Activated CD4-positive, alpha-beta T cell treated with anti-CD3 and anti-CD28 coated beads for 36 hours (primary cell): ENCODE measurements around the gene SERPINB4. TPM values are rescaled to one million over a fixed set of nuclear protein-coding genes. Genes with fewer than 3 reads are reported as not detected.
"Not testable (repeated sequence)": the region's sequence is repeated elsewhere in the genome, so short reads cannot be mapped to it uniquely, and the experiment has no call there.

Experiments used
- ATAC-seq: fragments of 200-7000 bp; cut with Tn5 transposase; one replicate; pipeline ENCODE4 v1.10.0; 2021; ENCODE audit warnings: mild to moderate bottlenecking, moderate library complexity
- CTCF ChIA-PET: fragments of 350-600 bp; sonication (Branson Sonifier 250); formaldehyde crosslinking; loops from one replicate; lab custom pipeline; 2021; ENCODE audit warnings: antibody characterized with exemption; lab: Charles Lee
- POLR2A ChIA-PET: fragments of 350-600 bp; sonication (Branson Sonifier 250); formaldehyde crosslinking; loops from one replicate; lab custom pipeline; 2021; ENCODE audit warnings: antibody characterized with exemption, inconsistent platforms; lab: Charles Lee
- DNase-seq: peaks from one replicate; pipeline ENCODE4 v3.0.0-alpha.2; 2020
- H3K27ac Mint-ChIP-seq: one replicate; pipeline ENCODE4 v1.8.0; 2021; ENCODE audit warnings: mixed read lengths
- H3K27me3 Mint-ChIP-seq: one replicate; pipeline ENCODE4 v1.8.0; 2021; ENCODE audit warnings: mixed read lengths
- H3K36me3 Mint-ChIP-seq: one replicate; pipeline ENCODE4 v1.8.0; 2021; ENCODE audit warnings: low read depth, mixed read lengths
- H3K4me1 Mint-ChIP-seq: one replicate; pipeline ENCODE4 v1.8.0; 2021; ENCODE audit warnings: mixed read lengths
- H3K4me3 Mint-ChIP-seq: one replicate; pipeline ENCODE4 v1.8.0; 2021; ENCODE audit warnings: mild to moderate bottlenecking, moderate library complexity, mixed read lengths
- H3K9me3 Mint-ChIP-seq: one replicate; pipeline ENCODE4 v1.8.0; 2021; ENCODE audit warnings: low read depth, mixed read lengths
- intact Hi-C, 2 experiments: fragments of 100-400 bp; cut with DNase I in 1 of 2; cut with micrococcal nuclease in 1 of 2; formaldehyde crosslinking; loops; one replicate each; pipeline versions ENCODE4 v1.14.2 to v1.15.1; 2022 to 2024; cut with DNase I, micrococcal nuclease
- total RNA-seq, 2 experiments: library from RNA; stranded (reverse); gene quantifications; one replicate each; pipeline ENCODE4 v1.2.3, GENCODE V29; 2021

SERPINB4 gene
- total RNA-seq, 2 experiments from 2014 or later = not detected

DNA sequence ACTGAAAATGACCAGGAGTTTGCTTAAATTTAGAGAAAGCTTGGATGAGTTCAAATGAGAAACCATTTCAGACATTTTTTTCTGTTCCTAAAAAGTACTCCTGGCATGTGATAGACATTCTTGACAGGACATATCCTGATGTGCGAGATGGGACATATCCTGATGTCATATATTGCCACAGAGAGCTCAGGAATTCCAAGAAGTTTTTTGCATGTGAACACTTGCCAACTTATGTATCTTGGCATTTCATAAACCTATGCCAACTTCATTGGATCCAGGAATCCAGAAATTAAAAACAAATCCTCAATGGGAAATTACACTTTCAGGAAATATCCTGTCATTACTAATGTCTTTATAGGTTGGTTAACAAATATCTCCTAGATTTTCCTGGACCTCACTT, 20.5 kb upstream of the SERPINB4 start:
- ChIA-PET POLR2A (interaction anchor here (0.6 kb wide), 1 partner anchor 371 kb away, joined by 3 read pairs; no protein-coding TSS in a partner anchor), CTCF (no interaction called here)
- Mint-ChIP-seq H3K4me3 (no peak overlapping the region), H3K9me3 (peaks cover 2% of the 10 kb centered on the region), H3K27me3 (no peaks in the 10 kb centered on the region), H3K36me3 (no peaks in the 10 kb centered on the region), H3K27ac (no peak overlapping the region), H3K4me1 (no peaks in the 10 kb centered on the region)
- DNase-seq = no peak
- intact Hi-C loops = no loop called here
- no peak for ATAC-seq

DNA sequence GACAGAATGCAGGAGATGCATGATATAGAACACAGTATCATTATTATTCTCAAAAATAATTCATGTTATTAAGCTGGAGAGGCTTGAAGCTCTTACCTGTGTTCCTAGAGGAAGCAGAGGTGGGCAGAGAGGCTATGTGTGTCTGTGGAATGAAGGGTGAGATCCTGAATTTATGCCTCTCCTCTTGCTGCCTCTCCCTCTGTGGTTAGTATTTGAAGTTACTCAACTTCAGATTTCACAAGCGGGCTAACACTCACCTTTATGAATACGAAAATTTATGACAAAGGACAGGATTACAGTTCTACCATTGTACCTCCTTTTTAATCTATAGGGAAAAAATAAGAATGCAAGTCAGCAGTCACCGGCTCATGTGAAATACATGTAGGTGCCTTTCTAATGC, 17.7 kb upstream of the SERPINB4 start, which contains the start of gene SERPINB3:
TSS of gene SERPINB3 (minus strand) at position 144 of the 400 bp plus-strand sequence. CDS start 677 bp downstream, outside the sequence.
- H3K36me3 Mint-ChIP-seq, H3K27ac Mint-ChIP-seq, POLR2A ChIA-PET, DNase-seq, H3K4me3 Mint-ChIP-seq, H3K9me3 Mint-ChIP-seq, ATAC-seq, H3K27me3 Mint-ChIP-seq, H3K4me1 Mint-ChIP-seq, intact Hi-C loops, CTCF ChIA-PET: not testable (repeated sequence)

DNA sequence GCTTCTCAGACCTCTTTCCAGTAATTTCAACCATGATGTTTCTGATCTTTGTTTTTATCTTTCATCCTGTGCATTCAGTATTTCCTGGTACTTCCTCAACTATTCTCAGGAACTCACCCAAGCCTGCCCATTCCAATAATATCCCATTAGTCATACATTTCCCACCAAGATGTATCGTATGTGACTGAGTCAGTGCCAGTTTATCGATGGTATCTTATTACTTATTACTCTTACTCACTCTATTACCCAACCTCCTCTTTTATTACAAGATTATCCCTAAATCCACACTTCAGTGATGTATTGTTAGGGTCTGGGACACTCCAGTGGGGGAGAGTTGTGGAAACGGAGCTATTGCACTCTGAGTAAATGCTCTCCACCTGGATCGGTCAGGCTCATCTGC, 14.9 kb upstream of the SERPINB4 start:
- H3K27ac Mint-ChIP-seq, POLR2A ChIA-PET, DNase-seq, CTCF ChIA-PET, H3K9me3 Mint-ChIP-seq, H3K27me3 Mint-ChIP-seq, intact Hi-C loops, H3K4me3 Mint-ChIP-seq, ATAC-seq, H3K36me3 Mint-ChIP-seq, H3K4me1 Mint-ChIP-seq: not testable (repeated sequence)

DNA sequence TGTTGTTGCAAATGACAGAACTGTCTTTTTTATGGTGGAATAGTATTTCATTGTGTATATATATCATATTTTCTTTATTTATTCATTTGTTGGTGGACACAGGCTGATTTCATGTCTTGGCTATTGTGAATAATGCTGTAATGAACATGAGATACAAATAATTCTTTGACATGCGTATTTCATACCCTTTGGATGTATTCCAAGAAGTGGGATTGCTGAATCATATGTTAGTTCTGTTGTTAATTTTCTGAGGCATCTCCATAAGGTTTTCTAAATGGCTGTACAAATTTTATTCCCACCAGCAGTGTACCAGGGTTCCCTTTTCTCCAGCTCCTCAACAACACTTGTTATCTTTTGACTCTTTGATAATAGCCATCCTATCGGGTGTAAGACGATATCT, 6.2 kb upstream of the SERPINB4 start:
- H3K27ac Mint-ChIP-seq, H3K9me3 Mint-ChIP-seq, H3K27me3 Mint-ChIP-seq, DNase-seq, H3K36me3 Mint-ChIP-seq, H3K4me1 Mint-ChIP-seq, H3K4me3 Mint-ChIP-seq, ATAC-seq, POLR2A ChIA-PET, intact Hi-C loops, CTCF ChIA-PET: not testable (repeated sequence)

DNA sequence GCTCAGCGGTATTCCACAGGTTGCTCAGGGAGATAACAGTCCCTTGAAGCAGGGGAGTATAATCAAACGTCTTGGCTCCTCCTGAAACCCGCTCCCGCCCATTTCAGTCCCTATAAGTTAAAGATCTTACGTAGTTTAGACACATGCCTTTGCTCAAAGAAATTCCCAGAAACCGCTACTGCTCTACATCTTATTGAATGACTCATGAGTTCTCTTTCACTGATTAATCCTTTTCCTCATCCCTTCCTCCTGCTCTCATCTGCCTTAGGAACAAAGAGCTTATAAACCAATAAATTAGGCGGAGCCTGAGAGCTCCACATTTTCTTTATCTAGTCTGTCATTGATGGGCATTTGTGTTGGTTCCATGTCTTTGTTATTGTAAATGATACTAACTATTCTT, 4.2 kb upstream of the SERPINB4 start:
- Mint-ChIP-seq H3K36me3 (no peaks in the 10 kb centered on the region), H3K4me1 (no peaks in the 10 kb centered on the region), H3K27me3 (peaks cover 2% of the 10 kb centered on the region), H3K4me3 (no peak overlapping the region), H3K27ac (no peak overlapping the region), H3K9me3 (no peaks in the 10 kb centered on the region)
- intact Hi-C loops = no loop called here
- ChIA-PET POLR2A (no interaction called here), CTCF (no interaction called here)
- ATAC-seq (no peak), DNase-seq (no peak)

DNA sequence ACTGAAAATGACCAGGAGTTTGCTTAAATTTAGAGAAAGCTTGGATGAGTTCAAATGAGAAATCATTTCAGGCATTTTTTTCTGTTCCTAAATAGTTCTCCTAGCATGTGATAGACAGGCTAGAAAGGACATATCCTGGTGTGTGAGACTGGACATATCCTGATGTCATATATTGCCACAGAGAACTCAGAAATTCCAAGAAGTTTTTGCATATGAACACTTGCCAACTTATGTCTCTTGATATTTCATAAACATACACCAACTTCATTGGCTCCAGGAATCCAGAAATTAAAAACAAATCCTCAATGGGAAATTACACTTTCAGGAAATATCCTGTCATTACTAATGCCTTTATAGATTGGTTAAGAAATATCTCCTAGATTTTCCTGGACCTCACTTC, 2.9 kb upstream of the SERPINB4 start:
- no peaks in the 10 kb centered on the region for H3K9me3 Mint-ChIP-seq
- H3K4me1 Mint-ChIP-seq = no peaks in the 10 kb centered on the region
- H3K27me3 Mint-ChIP-seq = no peaks in the 10 kb centered on the region
- intact Hi-C loops = no loop called here
- no peak for ATAC-seq
- H3K36me3 Mint-ChIP-seq = no peaks in the 10 kb centered on the region
- H3K27ac Mint-ChIP-seq = no peak overlapping the region
- DNase-seq = no peak
- CTCF ChIA-PET = no interaction called here
- POLR2A ChIA-PET = no interaction called here
- no peak overlapping the region for H3K4me3 Mint-ChIP-seq

DNA sequence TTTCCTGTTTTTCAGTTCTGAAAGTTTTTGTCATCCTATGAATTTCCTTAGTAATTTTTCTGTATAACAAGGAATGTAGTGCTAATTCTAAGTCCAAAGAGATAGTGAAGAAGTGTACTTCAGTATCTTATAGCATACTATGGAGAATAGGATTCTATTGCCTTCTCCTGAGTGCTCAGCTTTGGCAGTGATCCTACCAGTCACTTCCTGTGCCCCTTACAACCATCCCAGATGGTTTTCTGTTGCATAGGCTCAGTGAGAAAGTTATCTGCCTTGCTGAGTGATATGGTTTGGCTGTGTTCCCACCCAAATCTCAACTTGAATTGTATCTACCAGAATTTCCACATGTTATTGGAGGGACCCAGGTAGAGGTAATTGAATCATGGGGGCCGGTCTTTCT, 638 bp upstream of the SERPINB4 start:
- H3K27ac Mint-ChIP-seq, intact Hi-C loops, H3K4me3 Mint-ChIP-seq, DNase-seq, H3K9me3 Mint-ChIP-seq, CTCF ChIA-PET, POLR2A ChIA-PET, H3K27me3 Mint-ChIP-seq, ATAC-seq, H3K4me1 Mint-ChIP-seq, H3K36me3 Mint-ChIP-seq: not testable (repeated sequence)

DNA sequence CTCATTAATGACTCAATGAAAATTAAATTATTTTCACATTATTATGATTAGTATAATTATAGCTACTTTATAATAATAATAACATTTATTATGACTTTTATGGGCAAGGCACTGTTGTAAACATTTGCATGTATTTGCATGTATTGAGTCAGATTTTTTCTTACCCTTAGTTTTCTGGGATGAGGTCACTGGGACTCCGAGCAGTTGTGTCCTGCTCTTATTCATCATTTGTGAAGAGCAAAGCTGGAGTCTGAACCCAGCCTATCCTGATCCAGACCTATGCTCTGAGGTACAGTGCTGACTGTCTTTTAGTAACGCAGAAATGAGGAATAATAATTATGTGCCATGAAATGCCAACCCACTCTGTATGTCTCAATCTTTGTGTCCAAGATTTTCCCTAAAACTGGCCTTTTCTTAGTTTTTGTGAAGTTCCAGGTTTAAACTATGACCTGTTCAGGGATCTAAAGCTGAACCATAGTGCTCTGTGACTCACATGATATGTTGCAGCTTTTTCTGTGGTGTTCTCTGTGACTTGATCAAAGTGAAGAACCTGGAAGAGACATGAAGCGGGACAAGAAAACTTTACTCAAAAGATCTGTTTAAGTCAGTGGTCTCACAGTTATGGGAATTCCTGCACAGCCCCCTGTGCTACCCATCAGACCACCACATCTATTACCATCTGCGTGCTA, 1.2 kb downstream of the SERPINB4 start:
- H3K4me3 Mint-ChIP-seq, H3K4me1 Mint-ChIP-seq, CTCF ChIA-PET, ATAC-seq, POLR2A ChIA-PET, H3K36me3 Mint-ChIP-seq, H3K9me3 Mint-ChIP-seq, intact Hi-C loops, H3K27ac Mint-ChIP-seq, H3K27me3 Mint-ChIP-seq, DNase-seq: not testable (repeated sequence)

DNA sequence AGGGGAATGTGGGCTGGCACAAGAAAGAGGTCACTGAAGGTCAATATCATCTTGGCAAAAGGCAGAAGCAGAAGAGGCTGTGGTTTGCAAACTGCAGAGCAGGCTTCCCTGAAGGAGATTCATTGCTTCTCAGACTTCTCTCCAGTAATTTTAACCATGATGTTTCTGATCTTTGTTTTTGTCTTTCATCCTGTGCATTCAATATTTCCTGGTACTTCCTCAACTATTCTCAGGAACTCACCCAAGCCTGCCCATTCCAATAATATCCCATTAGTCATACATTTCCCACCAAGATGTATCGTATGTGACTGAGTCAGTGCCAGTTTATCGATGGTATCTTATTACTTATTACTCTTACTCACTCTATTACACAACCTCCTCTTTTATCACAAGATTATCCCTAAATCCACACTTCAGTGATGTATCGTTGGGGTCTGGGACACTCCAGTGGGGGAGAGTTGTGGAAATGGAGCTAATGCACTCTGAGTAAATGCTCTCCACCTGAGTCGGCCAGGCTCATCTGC, 2.8 kb downstream of the SERPINB4 start:
- CTCF ChIA-PET, POLR2A ChIA-PET, ATAC-seq, intact Hi-C loops, H3K27me3 Mint-ChIP-seq, H3K27ac Mint-ChIP-seq, DNase-seq, H3K4me1 Mint-ChIP-seq, H3K4me3 Mint-ChIP-seq, H3K36me3 Mint-ChIP-seq, H3K9me3 Mint-ChIP-seq: not testable (repeated sequence)

DNA sequence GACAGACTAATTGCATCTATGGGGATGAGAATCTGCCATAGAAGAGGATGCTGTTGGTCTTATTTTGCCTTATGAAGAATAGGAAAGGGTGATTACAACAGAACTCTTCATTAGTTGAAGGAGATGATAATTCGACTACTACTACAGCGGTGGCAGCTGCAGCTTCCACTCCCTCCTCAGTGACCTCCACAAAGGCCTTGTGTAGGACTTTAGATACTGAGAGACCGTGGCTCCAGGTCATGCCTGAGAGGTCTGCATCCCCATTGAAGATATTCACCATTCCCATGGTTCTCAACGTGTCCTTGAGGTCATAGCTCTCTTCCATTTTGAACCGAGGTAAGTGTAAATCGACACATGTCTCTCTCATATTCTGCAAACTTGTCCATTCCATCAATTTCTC, 6.4 kb downstream of the SERPINB4 start:
- ChIA-PET POLR2A (no interaction called here), CTCF (no interaction called here)
- ATAC-seq (no peak), DNase-seq (no peak)
- intact Hi-C loops = no loop called here
- no peak overlapping the region for H3K27ac Mint-ChIP-seq
- H3K36me3 Mint-ChIP-seq = no peaks in the 10 kb centered on the region
- H3K4me1 Mint-ChIP-seq = no peaks in the 10 kb centered on the region
- no peak overlapping the region for H3K4me3 Mint-ChIP-seq
- H3K9me3 Mint-ChIP-seq = no peaks in the 10 kb centered on the region
- no peaks in the 10 kb centered on the region for H3K27me3 Mint-ChIP-seq

DNA sequence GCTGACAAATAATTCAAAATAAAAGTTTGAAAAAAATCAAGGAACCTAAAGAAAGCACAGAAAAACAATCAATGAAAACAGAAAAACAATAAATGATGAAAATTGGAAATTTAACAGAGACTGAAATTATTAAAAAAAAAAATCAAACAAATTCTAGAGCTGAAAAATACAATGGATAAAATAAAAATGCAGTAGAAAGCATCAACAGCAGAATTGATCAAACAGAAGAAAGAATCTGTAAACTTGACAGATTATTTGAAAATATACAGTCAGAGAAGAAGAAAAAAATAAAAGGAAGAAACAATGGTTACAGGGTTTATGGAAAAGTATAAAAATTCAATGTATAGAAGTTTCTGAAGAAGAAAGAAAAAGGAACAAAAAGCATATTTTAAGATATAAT, 16.2 kb downstream of the SERPINB4 start:
- Mint-ChIP-seq H3K27ac (no peak overlapping the region), H3K4me1 (no peaks in the 10 kb centered on the region), H3K36me3 (no peaks in the 10 kb centered on the region), H3K4me3 (no peak overlapping the region), H3K9me3 (peaks cover 24% of the 10 kb centered on the region), H3K27me3 (peaks cover under 1% of the 10 kb centered on the region)
- ATAC-seq (no peak), DNase-seq (no peak)
- ChIA-PET CTCF (no interaction called here), POLR2A (no interaction called here)
- intact Hi-C loops = no loop called here

DNA sequence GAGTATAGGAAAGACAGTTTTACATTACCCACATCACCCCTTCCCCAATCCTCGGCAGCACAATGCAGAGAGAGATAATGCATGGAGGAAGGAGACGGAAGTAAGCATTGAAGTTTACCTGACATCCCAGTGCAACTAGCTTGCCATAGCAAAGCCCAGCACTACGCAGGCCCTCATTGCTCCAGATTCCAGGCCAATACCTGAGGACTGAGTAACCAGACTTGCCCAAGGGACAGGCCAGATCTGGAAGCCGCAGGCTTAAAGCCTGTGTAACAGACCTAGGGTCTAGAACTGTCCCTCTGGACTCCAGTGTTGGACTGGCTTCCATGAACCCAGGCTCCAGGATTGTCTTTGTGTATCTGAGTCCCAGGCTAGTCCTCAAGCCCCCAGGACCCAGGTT, 17.6 kb downstream of the SERPINB4 start:
- DNase-seq (no peak), ATAC-seq (no peak)
- ChIA-PET POLR2A (no interaction called here), CTCF (no interaction called here)
- Mint-ChIP-seq H3K27ac (no peak overlapping the region), H3K27me3 (peaks cover 2% of the 10 kb centered on the region), H3K36me3 (no peaks in the 10 kb centered on the region), H3K4me3 (no peak overlapping the region), H3K9me3 (peaks cover 26% of the 10 kb centered on the region), H3K4me1 (no peaks in the 10 kb centered on the region)
- intact Hi-C loops = no loop called here
